ENCODE results near the gene CELF2.
A peak's percentile ranks its signal among the peaks of the same experiment; 100 is the strongest.

The CELF2 gene

GRCh38 chr10:11227103-11227502, 209.4 kb downstream of the CELF2 start:
- no peak for DNase-seq

- DNase-seq, result no peak
These were observed 212.2 kb downstream of the CELF2 start for GRCh38 chr10:11229893-11230292.

GRCh38 chr10:11230498-11231167, 213.0 kb downstream of the CELF2 start:
- no peak for DNase-seq

DNA sequence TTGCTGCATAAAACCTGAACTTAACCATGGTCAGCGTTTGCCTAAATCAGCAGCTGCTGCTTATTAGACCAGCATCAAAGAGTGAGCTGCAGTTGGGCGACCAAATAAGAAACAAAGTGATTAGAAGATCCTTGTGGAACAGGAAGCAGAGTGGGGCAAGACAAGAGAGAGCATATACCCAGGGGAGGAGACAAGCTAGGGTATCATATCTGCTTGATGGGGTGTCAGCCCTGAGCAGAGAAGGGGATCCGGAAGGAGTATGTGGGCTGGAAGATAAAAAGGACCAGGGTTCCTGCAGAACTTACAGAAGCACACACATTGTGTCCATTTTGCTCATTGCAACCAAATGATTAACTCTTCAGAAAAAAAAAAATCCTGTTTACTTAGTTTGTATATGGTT, 213.6 kb downstream of the CELF2 start:
- DNase-seq, result no peak

GRCh38 chr10:11232222-11232961, 214.7 kb downstream of the CELF2 start:
- no peak for DNase-seq

DNA sequence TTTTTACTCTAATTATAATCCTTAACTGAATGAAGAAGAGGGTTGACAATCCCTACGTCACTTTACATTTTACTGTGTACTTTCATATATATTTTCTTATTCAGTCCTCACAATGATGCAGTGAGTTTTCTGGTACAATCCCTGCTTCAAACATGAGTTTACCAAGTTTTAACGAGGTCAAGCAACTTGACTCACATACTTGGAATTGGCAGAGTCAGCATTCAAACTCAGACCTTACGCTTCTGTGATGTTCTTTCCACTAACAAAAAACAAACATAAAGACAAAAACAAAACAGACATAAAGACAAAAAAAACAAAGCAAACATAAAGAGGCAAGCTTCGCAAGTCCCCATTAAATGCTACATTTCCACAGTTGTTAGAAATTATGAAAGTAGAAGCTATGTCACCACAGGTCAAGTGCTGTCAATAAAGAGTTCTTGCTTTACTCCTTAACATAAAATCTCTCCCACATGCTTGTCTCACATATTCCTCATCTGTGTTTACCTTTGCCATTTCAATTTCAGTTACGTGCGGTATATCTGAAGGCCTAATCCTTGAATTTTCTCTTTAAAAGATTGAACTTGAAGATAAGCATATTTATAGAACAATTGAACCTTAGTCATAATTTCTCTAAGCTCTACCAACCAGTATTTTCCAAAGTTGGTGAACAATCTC, 217.3 kb downstream of the CELF2 start:
- no peak for DNase-seq

GRCh38 chr10:11235771-11236170, 218.1 kb downstream of the CELF2 start:
- no peak for DNase-seq

DNA sequence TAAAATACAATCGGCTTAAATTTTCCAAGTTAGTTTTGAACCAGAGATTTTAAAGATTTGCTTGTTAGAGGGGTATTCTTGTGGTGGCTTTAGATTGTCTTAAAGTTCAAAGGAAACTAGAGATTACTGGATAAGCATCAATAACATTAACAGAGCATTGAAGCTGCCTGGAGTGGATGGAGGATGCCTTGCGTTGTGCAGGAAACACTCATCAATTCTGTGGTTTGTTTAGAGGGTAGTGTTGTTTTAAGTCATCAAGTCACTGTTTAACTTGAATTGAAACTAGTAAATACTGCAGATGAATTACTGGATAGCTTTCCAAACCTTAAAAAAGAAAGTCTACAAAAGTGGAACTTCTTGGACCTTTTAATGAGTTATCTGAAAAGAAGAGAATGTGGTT, 218.6 kb downstream of the CELF2 start:
- no peak for DNase-seq

DNA sequence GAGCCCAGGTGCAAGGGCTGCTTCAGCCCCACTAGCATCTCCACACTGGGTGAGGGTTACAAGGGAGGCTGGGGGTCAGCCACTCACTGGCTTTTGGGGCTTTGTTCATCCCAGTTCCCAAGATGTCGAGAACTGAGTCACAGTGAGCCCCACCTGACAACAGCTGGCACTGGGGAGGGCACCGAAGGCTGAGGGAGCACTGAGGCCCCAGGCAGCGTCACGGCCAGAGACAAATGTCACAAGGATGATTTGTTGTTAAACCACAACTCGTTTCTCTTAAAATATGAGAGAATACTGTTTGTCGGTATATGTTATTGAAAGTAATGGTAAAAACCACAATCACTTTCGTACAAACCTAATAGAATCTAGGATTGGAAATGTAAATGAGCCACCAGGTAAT, 219.9 kb downstream of the CELF2 start:
- DNase-seq, result no peak

DNA sequence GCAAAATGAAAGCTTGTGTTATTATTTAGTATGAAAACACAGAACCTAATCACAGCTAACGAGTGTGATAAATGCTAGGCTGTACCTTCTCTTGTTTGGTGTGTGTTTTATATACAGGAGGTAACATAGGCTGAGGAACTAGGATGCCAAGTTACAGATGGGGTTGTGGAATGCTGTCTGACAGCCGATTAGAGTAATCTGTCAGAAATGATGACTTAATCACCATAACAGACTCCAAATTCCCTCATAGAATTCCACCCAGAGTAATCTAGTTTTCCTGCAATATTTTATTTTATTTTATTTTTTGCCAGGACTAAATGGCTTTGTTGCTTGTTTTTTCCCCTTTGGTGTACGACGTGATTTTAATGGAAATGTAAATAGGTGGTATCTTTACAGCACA, 221.2 kb downstream of the CELF2 start:
- no peak for DNase-seq

GRCh38 chr10:11240641-11241040, 223.0 kb downstream of the CELF2 start:
- DNase-seq, result no peak

- peak; percentile 7 for DNase-seq
These were observed 225.0 kb downstream of the CELF2 start for GRCh38 chr10:11242443-11243387.

DNA sequence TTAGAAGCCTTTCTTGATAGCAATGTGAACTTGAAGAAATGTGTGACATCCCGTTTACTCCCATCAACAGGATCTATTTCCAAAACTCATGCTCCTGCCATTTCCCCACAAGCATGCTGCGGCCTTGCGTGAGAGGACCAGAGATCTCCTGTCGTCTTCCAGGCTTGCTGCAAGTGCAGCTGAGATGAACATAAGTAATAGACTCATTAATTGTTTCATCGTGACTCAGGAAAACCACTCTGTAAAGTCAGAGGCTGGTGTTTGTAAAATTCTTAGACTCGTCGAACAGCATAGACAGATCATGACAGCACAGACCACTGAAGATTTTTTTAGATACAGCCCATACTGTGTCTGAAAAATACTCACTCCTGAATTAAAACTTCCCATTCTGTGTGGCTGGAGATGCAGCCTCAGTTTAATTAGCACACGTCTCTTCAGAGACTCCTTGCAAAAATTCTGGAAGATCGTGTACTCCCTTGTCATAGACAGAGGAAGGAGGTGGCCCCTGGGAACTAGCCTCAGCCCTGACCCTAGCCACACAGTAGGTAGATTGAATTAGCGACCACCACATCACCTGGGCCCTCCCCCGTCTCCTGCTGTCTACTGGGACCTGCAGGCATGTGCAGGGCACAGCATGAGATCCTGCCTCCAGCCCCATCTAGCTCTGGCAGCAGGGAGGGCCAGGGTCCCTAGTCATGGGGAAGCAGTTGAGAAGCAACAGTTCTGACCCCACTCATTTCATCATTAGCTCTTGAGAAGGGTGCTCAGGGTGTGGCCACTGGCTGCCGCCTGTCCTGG, 226.0 kb downstream of the CELF2 start:
- DNase-seq, result peak; percentile 11

GRCh38 chr10:11245095-11245479, 227.4 kb downstream of the CELF2 start:
- DNase-seq, result no peak

- DNase-seq, result no peak
These were observed 227.8 kb downstream of the CELF2 start for GRCh38 chr10:11245510-11245909.

- DNase-seq, result no peak
These were observed 228.4 kb downstream of the CELF2 start for GRCh38 chr10:11245981-11246590.

GRCh38 chr10:11246752-11247467, 229.2 kb downstream of the CELF2 start:
- no peak for DNase-seq

GRCh38 chr10:11249152-11249807, 231.6 kb downstream of the CELF2 start:
- no peak for DNase-seq

- no peak for DNase-seq
These were observed 232.1 kb downstream of the CELF2 start for GRCh38 chr10:11249808-11250195.

DNA sequence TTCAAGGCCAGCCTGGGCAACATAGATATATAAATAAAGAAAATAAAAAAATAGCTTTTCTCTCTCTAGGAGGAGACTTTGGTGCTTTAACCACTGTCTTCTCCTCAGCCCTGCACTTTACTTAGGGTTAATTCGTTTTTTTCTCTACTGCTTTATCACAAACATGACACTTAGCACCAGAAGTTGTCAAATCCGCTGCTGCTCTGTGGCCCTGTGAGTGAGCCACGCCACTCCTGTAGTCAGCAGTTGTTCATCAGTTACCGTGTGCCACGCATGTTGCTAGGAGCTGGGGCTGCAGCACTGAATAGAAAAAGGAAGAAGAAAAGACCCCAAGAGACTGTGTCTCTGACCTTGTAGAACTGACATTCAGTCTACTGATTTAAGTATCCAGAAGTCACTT, 232.6 kb downstream of the CELF2 start:
- DNase-seq, result no peak

Data from fibroblast of skin of scalp (primary cell).